GM12872 (cell line): ENCODE results near the gene NGB.
A peak's percentile ranks its signal among the peaks of the same experiment; 100 is the strongest.

ENCODE experiments used
- TF ChIP-seq, protein P1 (sequence below): IDR thresholded peaks from 3 replicates; pipeline ENCODE4 v1.5.1; 2011; ENCODE audit warnings: low read depth, mild to moderate bottlenecking, low read length, moderate library complexity; ENCODE audit not compliant: insufficient read depth

Gene NGB

DNA sequence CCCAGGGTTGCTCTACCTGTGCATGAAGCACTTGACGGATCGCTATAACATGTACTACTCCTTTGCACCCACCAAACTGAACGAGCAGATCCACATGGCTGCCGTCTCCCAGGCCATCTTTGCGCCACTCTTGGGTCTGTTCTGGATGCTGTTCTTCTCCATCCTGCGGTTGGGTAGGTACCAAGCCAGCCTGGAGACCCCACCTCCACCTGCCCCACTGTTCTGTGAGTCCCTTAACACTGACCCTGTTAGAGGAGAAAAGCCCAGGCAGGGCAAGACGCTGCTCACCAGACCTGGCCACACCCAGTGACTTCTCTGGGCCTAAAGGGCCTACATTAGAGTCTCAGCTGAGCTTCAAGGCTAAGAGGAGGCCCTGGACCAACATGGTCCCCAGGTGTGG lies 21.7 kb downstream of the NGB start:
- TF ChIP-seq, protein P1, sequence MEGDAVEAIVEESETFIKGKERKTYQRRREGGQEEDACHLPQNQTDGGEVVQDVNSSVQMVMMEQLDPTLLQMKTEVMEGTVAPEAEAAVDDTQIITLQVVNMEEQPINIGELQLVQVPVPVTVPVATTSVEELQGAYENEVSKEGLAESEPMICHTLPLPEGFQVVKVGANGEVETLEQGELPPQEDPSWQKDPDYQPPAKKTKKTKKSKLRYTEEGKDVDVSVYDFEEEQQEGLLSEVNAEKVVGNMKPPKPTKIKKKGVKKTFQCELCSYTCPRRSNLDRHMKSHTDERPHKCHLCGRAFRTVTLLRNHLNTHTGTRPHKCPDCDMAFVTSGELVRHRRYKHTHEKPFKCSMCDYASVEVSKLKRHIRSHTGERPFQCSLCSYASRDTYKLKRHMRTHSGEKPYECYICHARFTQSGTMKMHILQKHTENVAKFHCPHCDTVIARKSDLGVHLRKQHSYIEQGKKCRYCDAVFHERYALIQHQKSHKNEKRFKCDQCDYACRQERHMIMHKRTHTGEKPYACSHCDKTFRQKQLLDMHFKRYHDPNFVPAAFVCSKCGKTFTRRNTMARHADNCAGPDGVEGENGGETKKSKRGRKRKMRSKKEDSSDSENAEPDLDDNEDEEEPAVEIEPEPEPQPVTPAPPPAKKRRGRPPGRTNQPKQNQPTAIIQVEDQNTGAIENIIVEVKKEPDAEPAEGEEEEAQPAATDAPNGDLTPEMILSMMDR: no peak

DNA sequence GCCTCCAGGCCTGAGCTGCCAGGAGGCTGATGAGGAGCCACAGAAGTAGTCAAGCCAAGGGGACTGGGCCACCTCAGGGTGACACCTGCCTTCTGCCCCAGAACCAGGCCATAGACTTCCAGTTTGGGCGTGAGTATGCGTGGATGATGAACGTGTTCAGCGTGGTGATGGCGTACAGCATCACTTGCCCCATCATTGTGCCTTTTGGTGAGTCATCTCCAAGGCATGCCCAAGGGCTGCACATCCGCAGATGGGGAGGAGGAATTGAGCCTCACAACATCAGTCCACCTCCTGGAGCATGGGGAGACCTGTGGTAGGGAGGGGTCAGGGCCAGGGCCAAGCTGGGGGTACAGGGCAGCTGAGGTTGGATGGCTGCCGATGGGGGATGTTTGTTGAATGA lies 22.3 kb downstream of the NGB start:
- TF ChIP-seq, protein P1: no peak

DNA sequence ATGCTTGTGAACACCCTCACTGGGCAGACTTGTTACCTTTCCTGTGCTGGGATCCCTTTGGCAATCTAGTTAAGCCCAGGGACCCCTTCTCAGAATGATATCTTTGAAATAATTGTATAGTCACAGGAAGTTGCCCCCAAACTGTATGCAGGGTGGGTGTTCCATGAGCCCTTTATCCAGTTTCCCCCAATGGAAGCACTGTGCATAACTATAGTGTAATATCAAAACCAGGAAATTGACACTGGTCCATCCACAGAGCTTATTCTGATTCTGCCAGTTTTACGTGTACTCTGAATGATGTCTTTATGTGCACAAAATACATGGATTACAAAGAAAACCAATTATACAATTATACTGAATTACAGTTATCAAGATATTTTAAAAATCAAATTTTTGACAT lies 24.2 kb downstream of the NGB start:
- TF ChIP-seq, protein P1: no peak

DNA sequence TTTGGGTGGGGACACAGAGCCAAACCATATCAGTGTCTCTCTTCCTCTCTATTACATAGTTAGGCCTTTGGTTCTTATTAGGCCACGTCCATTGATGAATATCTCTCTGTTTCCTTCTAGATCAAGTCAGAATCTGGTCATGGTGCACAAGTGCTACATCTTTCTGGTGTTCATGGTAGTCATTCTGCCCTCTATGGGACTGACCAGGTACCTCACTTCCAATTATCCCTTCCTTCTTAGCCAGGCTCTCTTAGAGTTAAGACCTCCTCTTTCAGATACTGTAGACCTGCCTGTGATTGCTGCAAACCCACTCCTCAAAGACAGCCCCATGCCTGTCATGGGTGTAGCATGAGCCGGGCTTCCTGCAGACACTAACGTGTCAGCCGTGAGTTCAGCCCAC lies 25.2 kb downstream of the NGB start:
- TF ChIP-seq, protein P1: peak; percentile 20; the same call in 1 of the 3 replicates

DNA sequence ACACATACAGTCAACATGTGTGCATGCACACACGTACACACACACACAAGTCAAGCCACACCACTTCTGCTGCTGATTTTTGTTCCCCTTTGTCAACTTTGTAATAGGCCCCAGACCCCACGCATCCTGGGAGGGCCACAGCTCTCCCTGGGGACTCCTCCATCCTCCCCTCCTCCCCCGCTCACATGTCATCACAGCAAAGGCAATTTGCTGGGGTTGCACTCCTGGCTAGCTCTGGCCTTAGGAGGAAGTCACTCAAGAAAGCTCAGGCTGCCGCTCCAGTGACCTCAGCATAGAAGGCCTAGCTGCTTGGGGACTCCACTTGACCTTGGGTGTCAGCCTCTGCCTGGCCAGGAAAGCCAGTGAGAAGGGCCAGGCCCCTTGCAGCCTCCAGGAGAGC lies 27.2 kb downstream of the NGB start:
- TF ChIP-seq, protein P1: no peak

DNA sequence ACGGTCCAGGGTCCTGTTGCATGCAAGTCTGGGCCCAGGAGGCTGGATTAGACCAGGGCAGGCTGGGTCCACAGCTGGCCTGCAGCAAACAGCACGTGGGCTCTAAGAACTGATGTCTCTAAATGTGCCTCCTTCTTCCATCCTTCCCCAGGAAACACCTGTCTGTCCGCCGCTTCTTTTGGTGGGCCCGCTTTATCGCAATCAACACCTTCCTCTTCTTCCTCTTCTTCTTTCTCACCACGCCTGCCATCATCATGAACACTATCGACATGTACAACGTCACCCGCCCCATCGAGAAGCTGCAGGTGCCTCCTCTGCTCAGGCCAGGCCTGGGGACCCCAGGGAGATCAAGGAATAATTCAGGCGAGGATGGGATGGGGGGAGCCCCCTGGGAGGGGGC lies 28.3 kb downstream of the NGB start:
- TF ChIP-seq, protein P1: no peak

DNA sequence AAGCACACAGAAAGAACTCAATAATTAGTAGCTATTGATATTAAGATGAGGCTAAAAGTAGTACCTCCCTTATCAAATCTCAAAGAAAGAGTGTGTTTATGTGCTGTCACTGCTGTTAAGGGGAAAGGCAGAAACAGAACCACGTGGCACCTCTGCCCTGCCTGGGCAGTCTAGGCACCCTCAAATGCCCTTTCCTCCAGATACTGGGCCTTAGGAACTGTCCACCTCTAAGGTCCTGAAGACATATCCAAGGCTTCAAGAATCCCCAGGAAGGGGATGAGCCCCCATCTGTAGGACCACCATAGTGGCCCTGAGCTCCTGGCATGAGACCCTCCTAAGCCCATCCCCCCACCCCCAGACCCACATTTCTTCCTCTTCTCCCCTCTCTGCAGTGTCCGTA lies 29.1 kb downstream of the NGB start:
- TF ChIP-seq, protein P1: no peak
